ENCODE measurements around the gene USP31. TPM values are rescaled to one million over a fixed set of nuclear protein-coding genes. Genes with fewer than 3 reads are reported as not detected.

The USP31 gene
- total and polyA plus RNA-seq, 2 of the 13 experiments (the other 11 are each of a cell fraction or from before 2014, with no cell fraction given) = 22.5 to 23.3 TPM

GRCh38 chr16:23182206-23182678, 33.0 kb upstream of the USP31 start (continued):
- TF ChIP-seq SP1 (IDR thresholded peaks at IDR 0.05) (no peak), SP1 (CRISPR knock-in tag; IDR thresholded peaks at IDR 0.05) (peak; percentile 1; the same call in 1 of the 2 replicates), SIN3A (IDR thresholded peaks at IDR 0.05; ENCODE audit: borderline replicate concordance, low read depth, low read length) (no peak), SPEN (CRISPR knock-in tag; IDR thresholded peaks at IDR 0.05; ENCODE audit: low read depth) (peak; percentile 78; the same call in 1 of the 2 replicates), YY1 (IDR thresholded peaks at IDR 0.05; ENCODE audit: insufficient read depth, insufficient replicate concordance, low read depth, low read length) (peak; percentile 87), REPIN1 (CRISPR knock-in tag; IDR thresholded peaks at IDR 0.05; ENCODE audit: borderline replicate concordance, low read depth) (no peak), CBX5 (CRISPR knock-in tag; IDR thresholded peaks at IDR 0.05; ENCODE audit: borderline replicate concordance) (peak; percentile 64; the same call in 1 of the 2 replicates), RELA (CRISPR knock-in tag; IDR thresholded peaks at IDR 0.05) (peak; percentile 90; the same call in 1 of the 2 replicates), SMAD1 (CRISPR knock-in tag; IDR thresholded peaks at IDR 0.05; ENCODE audit: borderline replicate concordance, low read depth) (no peak), SUZ12 (IDR thresholded peaks at IDR 0.05; ENCODE audit: low read depth, low read length) (no peak), ZSCAN9 (CRISPR knock-in tag; IDR thresholded peaks at IDR 0.05; ENCODE audit: borderline replicate concordance) (peak; percentile 67; the same call in 1 of the 2 replicates), MEF2D (CRISPR knock-in tag; IDR thresholded peaks at IDR 0.05) (no peak), CCDC6 (CRISPR knock-in tag; IDR thresholded peaks at IDR 0.05) (peak; percentile 78; the same call in 1 of the 2 replicates), ZNF607 (CRISPR knock-in tag; IDR thresholded peaks at IDR 0.05; ENCODE audit: borderline replicate concordance) (no peak), MED8 (CRISPR knock-in tag; IDR thresholded peaks at IDR 0.05; ENCODE audit: insufficient replicate concordance) (no peak), ZNF264 (CRISPR knock-in tag; IDR thresholded peaks at IDR 0.05) (no peak), ZNF34 (CRISPR knock-in tag; IDR thresholded peaks at IDR 0.05; ENCODE audit: borderline replicate concordance) (0 out of 2 replicates have a peak, but pooled peaks have one; percentile 37), CREM (IDR thresholded peaks at IDR 0.05) (no peak), CREM (CRISPR knock-in tag; IDR thresholded peaks at IDR 0.05) (no peak), FOXC1 (CRISPR knock-in tag; IDR thresholded peaks at IDR 0.05; ENCODE audit: borderline replicate concordance) (no peak; the same call in 1 of the 2 replicates), ZNF3 (CRISPR knock-in tag; IDR thresholded peaks at IDR 0.05) (no peak), TMF1 (CRISPR knock-in tag; IDR thresholded peaks at IDR 0.05; ENCODE audit: low read depth) (no peak)
- TF ChIP-seq, protein P1, sequence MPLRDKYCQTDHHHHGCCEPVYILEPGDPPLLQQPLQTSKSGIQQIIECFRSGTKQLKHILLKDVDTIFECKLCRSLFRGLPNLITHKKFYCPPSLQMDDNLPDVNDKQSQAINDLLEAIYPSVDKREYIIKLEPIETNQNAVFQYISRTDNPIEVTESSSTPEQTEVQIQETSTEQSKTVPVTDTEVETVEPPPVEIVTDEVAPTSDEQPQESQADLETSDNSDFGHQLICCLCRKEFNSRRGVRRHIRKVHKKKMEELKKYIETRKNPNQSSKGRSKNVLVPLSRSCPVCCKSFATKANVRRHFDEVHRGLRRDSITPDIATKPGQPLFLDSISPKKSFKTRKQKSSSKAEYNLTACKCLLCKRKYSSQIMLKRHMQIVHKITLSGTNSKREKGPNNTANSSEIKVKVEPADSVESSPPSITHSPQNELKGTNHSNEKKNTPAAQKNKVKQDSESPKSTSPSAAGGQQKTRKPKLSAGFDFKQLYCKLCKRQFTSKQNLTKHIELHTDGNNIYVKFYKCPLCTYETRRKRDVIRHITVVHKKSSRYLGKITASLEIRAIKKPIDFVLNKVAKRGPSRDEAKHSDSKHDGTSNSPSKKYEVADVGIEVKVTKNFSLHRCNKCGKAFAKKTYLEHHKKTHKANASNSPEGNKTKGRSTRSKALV (CRISPR knock-in tag; IDR thresholded peaks at IDR 0.05) = peak; percentile 68; the same call in 1 of the 2 replicates
- TF ChIP-seq, protein P2, sequence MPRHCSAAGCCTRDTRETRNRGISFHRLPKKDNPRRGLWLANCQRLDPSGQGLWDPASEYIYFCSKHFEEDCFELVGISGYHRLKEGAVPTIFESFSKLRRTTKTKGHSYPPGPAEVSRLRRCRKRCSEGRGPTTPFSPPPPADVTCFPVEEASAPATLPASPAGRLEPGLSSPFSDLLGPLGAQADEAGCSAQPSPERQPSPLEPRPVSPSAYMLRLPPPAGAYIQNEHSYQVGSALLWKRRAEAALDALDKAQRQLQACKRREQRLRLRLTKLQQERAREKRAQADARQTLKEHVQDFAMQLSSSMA (CRISPR knock-in tag; IDR thresholded peaks at IDR 0.05) = no peak

Data from HepG2 (cell line).